ENCODE results near the gene FNBP1.

Gene FNBP1

GRCh38 chr9:129858167-129858962 lies 184.6 kb downstream of the FNBP1 start:
- DNase-seq (ENCODE audit: low spot score), result no peak
- TF ChIP-seq, protein P1, sequence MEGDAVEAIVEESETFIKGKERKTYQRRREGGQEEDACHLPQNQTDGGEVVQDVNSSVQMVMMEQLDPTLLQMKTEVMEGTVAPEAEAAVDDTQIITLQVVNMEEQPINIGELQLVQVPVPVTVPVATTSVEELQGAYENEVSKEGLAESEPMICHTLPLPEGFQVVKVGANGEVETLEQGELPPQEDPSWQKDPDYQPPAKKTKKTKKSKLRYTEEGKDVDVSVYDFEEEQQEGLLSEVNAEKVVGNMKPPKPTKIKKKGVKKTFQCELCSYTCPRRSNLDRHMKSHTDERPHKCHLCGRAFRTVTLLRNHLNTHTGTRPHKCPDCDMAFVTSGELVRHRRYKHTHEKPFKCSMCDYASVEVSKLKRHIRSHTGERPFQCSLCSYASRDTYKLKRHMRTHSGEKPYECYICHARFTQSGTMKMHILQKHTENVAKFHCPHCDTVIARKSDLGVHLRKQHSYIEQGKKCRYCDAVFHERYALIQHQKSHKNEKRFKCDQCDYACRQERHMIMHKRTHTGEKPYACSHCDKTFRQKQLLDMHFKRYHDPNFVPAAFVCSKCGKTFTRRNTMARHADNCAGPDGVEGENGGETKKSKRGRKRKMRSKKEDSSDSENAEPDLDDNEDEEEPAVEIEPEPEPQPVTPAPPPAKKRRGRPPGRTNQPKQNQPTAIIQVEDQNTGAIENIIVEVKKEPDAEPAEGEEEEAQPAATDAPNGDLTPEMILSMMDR (IDR thresholded peaks at IDR 0.05; ENCODE audit: extremely low read depth, missing control alignments), result no peak

GRCh38 chr9:129857207-129857606 lies 185.8 kb downstream of the FNBP1 start:
- TF ChIP-seq, protein P1 (IDR thresholded peaks at IDR 0.05; ENCODE audit: extremely low read depth, missing control alignments), result no peak
- DNase-seq (ENCODE audit: low spot score), result no peak

DNA sequence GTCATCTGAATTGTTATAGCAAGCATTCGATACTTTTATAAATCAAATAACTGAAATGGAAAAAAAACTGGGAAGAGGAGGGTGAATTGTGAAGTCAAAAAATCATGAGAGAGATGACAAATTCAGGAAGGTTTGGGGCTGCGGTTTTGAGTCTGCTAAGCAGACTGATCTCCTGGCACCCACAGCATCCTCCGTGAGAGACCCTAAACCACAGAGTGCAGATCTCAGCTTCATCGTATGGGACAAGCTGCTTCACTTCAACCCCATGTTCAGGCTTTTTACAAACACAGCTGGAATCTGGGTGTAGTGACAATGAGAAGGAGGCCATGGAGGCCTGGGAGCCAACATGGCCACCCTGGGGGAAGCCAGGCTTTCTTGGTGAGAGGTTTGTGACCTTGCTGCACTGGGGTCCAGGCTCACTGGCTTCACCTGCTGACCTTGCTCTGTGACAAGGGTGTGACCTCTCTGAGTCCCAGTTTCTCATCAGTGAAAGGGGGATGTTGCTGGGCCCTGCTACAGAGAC lies 188.3 kb downstream of the FNBP1 start:
- TF ChIP-seq, protein P1 (IDR thresholded peaks at IDR 0.05; ENCODE audit: extremely low read depth, missing control alignments), result no peak
- DNase-seq (ENCODE audit: low spot score), result no peak

GRCh38 chr9:129853614-129854013 lies 189.4 kb downstream of the FNBP1 start:
- no peak for DNase-seq (ENCODE audit: low spot score)
- TF ChIP-seq, protein P1 (IDR thresholded peaks at IDR 0.05; ENCODE audit: extremely low read depth, missing control alignments), result no peak

DNA sequence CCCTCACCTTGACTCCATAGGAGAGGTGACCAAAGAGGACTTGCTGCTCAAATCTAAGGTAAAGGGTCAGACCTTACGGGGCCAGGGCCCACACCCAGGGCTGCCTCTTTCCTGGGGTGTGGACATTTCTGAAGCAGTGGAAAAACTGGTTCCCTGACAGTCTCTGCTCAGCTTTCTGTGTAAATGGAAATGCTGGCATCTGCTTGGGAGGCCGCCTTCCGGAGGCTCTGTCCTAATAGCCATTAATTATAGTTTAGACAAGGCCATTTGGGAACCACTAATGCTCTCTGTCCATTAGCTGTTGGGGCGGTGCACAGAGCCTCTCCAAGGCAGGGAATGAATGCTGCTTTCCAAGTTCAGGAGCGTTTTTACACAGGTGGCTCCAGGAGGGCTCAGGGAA lies 190.4 kb downstream of the FNBP1 start:
- DNase-seq (ENCODE audit: low spot score), result no peak
- TF ChIP-seq, protein P1 (IDR thresholded peaks at IDR 0.05; ENCODE audit: extremely low read depth, missing control alignments), result no peak

GRCh38 chr9:129851821-129852220 lies 191.2 kb downstream of the FNBP1 start:
- TF ChIP-seq, protein P1 (IDR thresholded peaks at IDR 0.05; ENCODE audit: extremely low read depth, missing control alignments), result no peak
- DNase-seq (ENCODE audit: low spot score), result no peak

DNA sequence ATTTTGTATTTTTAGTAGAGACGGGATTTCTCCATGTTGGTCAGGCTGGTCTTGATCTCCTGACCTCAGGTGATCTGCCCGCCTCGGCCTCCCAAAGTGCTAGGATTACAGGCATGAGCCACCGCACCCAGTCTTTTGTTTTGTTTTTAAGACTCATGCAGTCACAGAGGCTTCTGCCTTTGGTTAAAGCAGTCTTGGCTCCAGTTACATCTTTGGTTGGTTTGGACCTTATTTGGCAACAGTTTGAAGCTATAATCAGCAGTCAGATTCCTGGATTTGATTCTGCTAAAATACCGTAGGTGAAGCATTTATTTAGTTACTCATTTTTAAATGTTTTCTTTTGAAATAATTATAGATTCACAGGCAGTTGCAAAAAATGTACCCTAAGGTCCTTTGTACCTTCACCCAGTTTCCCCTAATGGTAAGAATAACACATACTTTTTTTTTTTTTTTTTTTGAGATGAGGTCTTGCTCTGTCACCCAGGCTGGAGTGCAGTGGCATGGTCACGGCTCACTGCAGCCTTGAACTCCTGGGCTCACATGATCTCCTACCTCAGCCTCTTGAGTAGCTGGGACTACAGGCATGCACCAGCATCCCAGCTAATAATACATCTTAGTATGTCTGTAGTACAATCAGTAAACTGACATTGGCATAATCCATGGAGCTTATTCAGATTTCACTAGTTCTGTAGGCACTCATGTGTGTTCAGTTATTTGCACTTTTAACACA lies 192.0 kb downstream of the FNBP1 start:
- TF ChIP-seq, protein P1 (IDR thresholded peaks at IDR 0.05; ENCODE audit: extremely low read depth, missing control alignments), result no peak
- DNase-seq (ENCODE audit: low spot score), result no peak

Measured in GM20000 (cell line).